Measurements from ENCODE around the gene SH3BGR.

- no peak for TF ChIP-seq POLR2A (IDR thresholded peaks at IDR 0.05; ENCODE audit: low read depth, low read length)
- TF ChIP-seq TAF1 (IDR thresholded peaks at IDR 0.05; ENCODE audit: low read depth, low read length), result no peak
Measured at GRCh38 chr21:39499156-39499555, 47.4 kb downstream of the SH3BGR start.
